ENCODE results near the gene HOXD11. TPM values are rescaled to one million over a fixed set of nuclear protein-coding genes. Genes with fewer than 3 reads are reported as not detected.

The HOXD11 gene
- total and polyA plus RNA-seq, 2 of the 4 experiments (the other 2 are of a cell fraction): not detected

GRCh38 chr2:176084611-176085119 lies 22.4 kb upstream of the HOXD11 start:
- Histone ChIP-seq H4K5ac (ENCODE audit: low read depth, low read length) (no peak overlapping the region), H3K4me2 (ENCODE audit: low read depth, low read length) (no peak overlapping the region), H3K27me3 (ENCODE audit: control insufficient read depth, insufficient read depth, low read length) (peaks cover 90% of the 10 kb centered on the region), H2AFZ (replicated peaks; ENCODE audit: low read length, poor library complexity) (no peak overlapping the region), H3K4ac (ENCODE audit: low read depth, low read length) (no peak overlapping the region), H2BK20ac (ENCODE audit: low read depth, low read length) (no peak overlapping the region), H3K14ac (replicated peaks; ENCODE audit: low read depth, low read length) (no peak overlapping the region), H3K79me1 (ENCODE audit: low read depth in 1 of 2, low read length in 2 of 2) (no peaks in the 10 kb centered on the region), H2BK5ac (ENCODE audit: low read depth, low read length, poor library complexity, severe bottlenecking) (no peak overlapping the region), H2AK5ac (ENCODE audit: low read depth, low read length) (no peak overlapping the region), H2BK120ac (ENCODE audit: low read depth, low read length) (no peak overlapping the region), H3K9me3 (ENCODE audit: control insufficient read depth, insufficient read depth, low read length) (peaks cover 26% of the 10 kb centered on the region), H3K4me1 (ENCODE audit: control insufficient read depth, insufficient read depth, low read length) (peaks cover 1% of the 10 kb centered on the region), H3K56ac (ENCODE audit: extremely low read depth, insufficient read depth, low read length) (no peak overlapping the region), H4K8ac (ENCODE audit: low read depth in 2 of 2, low read length in 2 of 2) (no peak overlapping the region), H2AK9ac (replicated peaks; ENCODE audit: low read depth, low read length, poor library complexity) (no peak overlapping the region), H3K27ac (ENCODE audit: insufficient read depth, low read length) (no peak overlapping the region), H3K4me3 (ENCODE audit: insufficient read depth, low read depth, low read length) (no peak overlapping the region), H4K20me1 (ENCODE audit: insufficient read depth, low read length) (peaks cover 3% of the 10 kb centered on the region; the same call in 1 of the 2 replicates), H3K36me3 (ENCODE audit: control insufficient read depth, insufficient read depth, low read length) (no peaks in the 10 kb centered on the region), H3K18ac (ENCODE audit: low read depth, low read length) (no peak overlapping the region), H3K9me1 (ENCODE audit: insufficient read depth, low read length) (no peaks in the 10 kb centered on the region), H2BK15ac (ENCODE audit: low read depth, low read length) (no peak overlapping the region), H3K9ac (ENCODE audit: low read depth, low read length) (no peak overlapping the region), H4K91ac (ENCODE audit: insufficient read depth, low read depth, low read length) (no peak overlapping the region), H3K23ac (ENCODE audit: low read depth, low read length) (no peak overlapping the region)
- TF ChIP-seq ELK1 (IDR thresholded peaks at IDR 0.05; ENCODE audit: borderline replicate concordance, low read depth, low read length) (no peak), POLR2A (IDR thresholded peaks at IDR 0.05; ENCODE audit: low read depth, low read length) (no peak), MAZ (IDR thresholded peaks at IDR 0.05; ENCODE audit: borderline replicate concordance, low read depth, low read length) (no peak), CHD1 (IDR thresholded peaks at IDR 0.05; ENCODE audit: low read depth, low read length) (no peak), CTCF (conservative IDR thresholded peaks at IDR 0.05; ENCODE audit: low read depth, low read length) (no peak), USF2 (IDR thresholded peaks at IDR 0.05; ENCODE audit: low read depth, low read length) (no peak), RFX5 (IDR thresholded peaks at IDR 0.05; ENCODE audit: low read depth, low read length) (no peak), BHLHE40 (IDR thresholded peaks at IDR 0.05; ENCODE audit: low read depth, low read length) (no peak), RAD21 (IDR thresholded peaks at IDR 0.05; ENCODE audit: low read length) (no peak), SMC3 (IDR thresholded peaks at IDR 0.05; ENCODE audit: low read depth, low read length) (no peak), MXI1 (IDR thresholded peaks at IDR 0.05; ENCODE audit: borderline replicate concordance, low read depth, low read length) (no peak), FOS (IDR thresholded peaks at IDR 0.05; ENCODE audit: low read depth, low read length) (no peak), CEBPB (IDR thresholded peaks at IDR 0.05; ENCODE audit: low read depth, low read length) (no peak), MAFK (IDR thresholded peaks at IDR 0.05; ENCODE audit: low read depth, low read length) (no peak), NFE2L2 (IDR thresholded peaks at IDR 0.05; ENCODE audit: low read depth, low read length) (no peak), RCOR1 (IDR thresholded peaks at IDR 0.05; ENCODE audit: insufficient replicate concordance, low read length) (no peak)
- dilution Hi-C loops (cut with HindIII; ENCODE audit: low sequenced_read_pairs, unreplicated experiment) (no loop called here), in situ Hi-C loops (cut with MboI; ENCODE audit: low sequenced_read_pairs) (loop anchor here (25.0 kb wide), 2 partner anchors 1047 to 1347 kb away; no protein-coding TSS in a partner anchor), intact Hi-C loops (cut with micrococcal nuclease) (no loop called here)
- CTCF ChIA-PET: interaction anchor here (0.5 to 0.6 kb wide), 2 partner anchors 553 to 771 kb away, joined by 4 to 6 read pairs; no protein-coding TSS in a partner anchor
- no TSS peak for BruUV-seq (replicated peaks)
- WGBS, 2 experiments (ENCODE audit: extremely low coverage in 2 of 2, insufficient read length in 1 of 2): 2% methylated on average over 21 of the region's 26 CpGs; no CpG with 5 or more reads in 1 of the 2 experiments
- DNase-seq (no peak), ATAC-seq (ENCODE audit: low read depth) (no peak)
- POLR2A ChIA-PET (ENCODE audit: unreplicated experiment): no interaction called here
